A673 (cell line): ENCODE data around the gene SH3RF2. TPM values are rescaled to one million over a fixed set of nuclear protein-coding genes. Genes with fewer than 3 reads are reported as not detected.

Experiments used
- BruUV-seq: library from RNA; stranded (reverse); fragments of 400-500 nt; replicated peaks from 2 replicates; lab custom pipeline; 2021; lab: Mats Ljungman, UMichigan
- CTCF ChIA-PET: fragments of 300-600 bp; sonication (Branson Sonifier 250); formaldehyde crosslinking; loops from one replicate; lab custom pipeline; 2022; ENCODE audit warnings: antibody characterized with exemption; lab: Charles Lee
- POLR2A ChIA-PET: fragments of 300-600 bp; sonication (Branson Sonifier 250); formaldehyde crosslinking; loops from one replicate; lab custom pipeline; 2022; ENCODE audit warnings: antibody characterized with exemption; ENCODE audit not compliant: low non-redundant PET; lab: Charles Lee
- DNase-seq: peaks from one replicate; pipeline ENCODE4 v3.0.0-alpha.2; 2015; ENCODE audit warnings: low spot score
- H3K27ac ChIP-seq: fragments of 200-600 bp; sonication (generic); 2 replicates; pipeline ENCODE4 v1.5.1; 2016; ENCODE audit warnings: mixed run types, low read depth, mild to moderate bottlenecking, mixed read lengths, antibody characterized with exemption, low read length; ENCODE audit not compliant: poor library complexity, severe bottlenecking
- H3K27me3 ChIP-seq: fragments of 200-600 bp; sonication (generic); replicated peaks from 2 replicates; pipeline ENCODE4 v1.6.1; 2017; ENCODE audit warnings: mixed run types, low read depth, mild to moderate bottlenecking, mixed read lengths, antibody characterized with exemption, low read length; ENCODE audit not compliant: insufficient read depth, poor library complexity
- H3K36me3 ChIP-seq: fragments of 200-600 bp; sonication (generic); 2 replicates; pipeline ENCODE4 v1.6.1; 2016; ENCODE audit warnings: mixed run types, mild to moderate bottlenecking, mixed read lengths, antibody characterized with exemption, low read length; ENCODE audit not compliant: insufficient read depth, poor library complexity, severe bottlenecking
- H3K4me1 ChIP-seq: fragments of 200-600 bp; sonication (generic); 2 replicates; pipeline ENCODE4 v1.6.1; 2017; ENCODE audit warnings: mixed run types, mild to moderate bottlenecking, mixed read lengths, antibody characterized with exemption, low read length; ENCODE audit not compliant: insufficient read depth, poor library complexity, severe bottlenecking
- H3K4me3 ChIP-seq: fragments of 200-600 bp; sonication (generic); 2 replicates; pipeline ENCODE4 v1.5.1; 2016; ENCODE audit warnings: low read depth, mixed run types, mild to moderate bottlenecking, mixed read lengths, low read length; ENCODE audit not compliant: poor library complexity, severe bottlenecking
- H3K9me3 ChIP-seq: fragments of 200-600 bp; sonication (generic); 2 replicates; pipeline ENCODE4 v1.6.1; 2016; ENCODE audit warnings: mixed run types, low read depth, mild to moderate bottlenecking, mixed read lengths, antibody characterized with exemption, low read length; ENCODE audit not compliant: poor library complexity, severe bottlenecking
- CTCF ChIP-seq: fragments of 300-800, 200-600 bp; sonication (generic); conservative IDR thresholded peaks from 2 replicates; pipeline ENCODE4 v1.5.1; 2017; ENCODE audit warnings: low read depth, mild to moderate bottlenecking, antibody characterized with exemption, low read length, moderate library complexity, mixed read lengths
- EZH2 ChIP-seq: fragments of 200-600 bp; sonication (generic); IDR thresholded peaks from 2 replicates; pipeline ENCODE4 v1.6.1; 2017; ENCODE audit warnings: borderline replicate concordance, low read depth, mild to moderate bottlenecking, mixed read lengths, antibody characterized with exemption, low read length; ENCODE audit not compliant: poor library complexity, severe bottlenecking
- intact Hi-C: fragments of 100-400 bp; cut with micrococcal nuclease; formaldehyde crosslinking; loops from one replicate; pipeline ENCODE4 v1.10.0; 2022; ENCODE audit not compliant: unreplicated experiment
- total RNA-seq: library from RNA; stranded (reverse); gene quantifications from 2 replicates; pipeline ENCODE4 v1.2.3, GENCODE V29; 2021

Gene SH3RF2
- total RNA-seq, 1 experiment from 2014 or later, result 21.1 TPM

- Histone ChIP-seq H3K9me3 (no peaks in the 10 kb centered on the region), H3K27me3 (no peaks in the 10 kb centered on the region), H3K4me1 (peaks cover 34% of the 10 kb centered on the region), H3K36me3 (no peaks in the 10 kb centered on the region), H3K4me3 (no peak overlapping the region), H3K27ac (peak overlapping the region; percentile 64)
- intact Hi-C loops, result loop anchor here (1.0 to 5.0 kb wide), 4 partner anchors 47 to 1847 kb away; partner anchors contain the start of gene PRELID2
- TF ChIP-seq CTCF (peak; percentile 79), EZH2 (no peak)
- POLR2A ChIA-PET, result interaction anchor here (0.6 kb wide), 2 partner anchors 48 to 112 kb away, joined by 4 to 5 read pairs; no protein-coding TSS in a partner anchor
- no TSS peak for BruUV-seq
- peak; percentile 91 for DNase-seq
- CTCF ChIA-PET, result no interaction called here
Observed at GRCh38 chr5:146048994-146049703, 112.8 kb downstream of the SH3RF2 start.

GRCh38 chr5:146049704-146050026 lies 113.3 kb downstream of the SH3RF2 start:
- Histone ChIP-seq H3K36me3 (no peaks in the 10 kb centered on the region), H3K4me1 (peaks cover 34% of the 10 kb centered on the region), H3K4me3 (no peak overlapping the region), H3K9me3 (no peaks in the 10 kb centered on the region), H3K27ac (peak overlapping the region; percentile 64), H3K27me3 (no peaks in the 10 kb centered on the region)
- ChIA-PET POLR2A (interaction anchor here (0.6 kb wide), 1 partner anchor 48 kb away, joined by 4 read pairs; no protein-coding TSS in a partner anchor), CTCF (no interaction called here)
- BruUV-seq, result no TSS peak
- intact Hi-C loops, result loop anchor here (1.0 to 5.0 kb wide), 5 partner anchors 47 to 1847 kb away; partner anchors contain the start of gene PRELID2
- DNase-seq, result no peak
- TF ChIP-seq EZH2 (no peak), CTCF (peak; percentile 17; the same call in 1 of the 2 replicates)

- no peak overlapping the region for H3K4me3 ChIP-seq
- BruUV-seq, result TSS peak; percentile 9
- CTCF ChIA-PET, result interaction anchor here (0.6 kb wide), 1 partner anchor 83 kb away, joined by 3 read pairs; no protein-coding TSS in a partner anchor
- POLR2A ChIA-PET, result no interaction called here
- H3K36me3 ChIP-seq, result no peaks in the 10 kb centered on the region
- H3K27me3 ChIP-seq, result no peaks in the 10 kb centered on the region
- peak overlapping the region; percentile 64 for H3K27ac ChIP-seq
- peaks cover 34% of the 10 kb centered on the region for H3K4me1 ChIP-seq
- no peaks in the 10 kb centered on the region for H3K9me3 ChIP-seq
- TF ChIP-seq EZH2 (no peak), CTCF (no peak)
- no peak for DNase-seq
- intact Hi-C loops, result loop anchor here (5.0 kb wide), 1 partner anchor 813 kb away; no protein-coding TSS in a partner anchor
Observed at GRCh38 chr5:146050086-146050485, 113.7 kb downstream of the SH3RF2 start.
